HCT116 (cell line): ENCODE measurements around the gene RASSF5. TPM values are rescaled to one million over a fixed set of nuclear protein-coding genes. Genes with fewer than 3 reads are reported as not detected.

ENCODE experiments used
- ATAC-seq: fragments of 200-7000 bp; cut with Tn5 transposase; 2 replicates; pipeline ENCODE4 v1.9.1; 2020; ENCODE audit warnings: mild to moderate bottlenecking, moderate library complexity
- BruUV-seq: library from RNA; stranded (reverse); fragments of 400-500 nt; replicated peaks from 2 replicates; lab custom pipeline; 2021; lab: Mats Ljungman, UMichigan
- CTCF ChIA-PET: fragments of 300-600 bp; sonication (Branson Sonifier 250); formaldehyde crosslinking; loops from one replicate; lab custom pipeline; 2021; ENCODE audit warnings: antibody characterized with exemption; lab: Charles Lee
- POLR2A ChIA-PET: fragments of 300-600, 350-600 bp; sonication (Branson Sonifier 250); formaldehyde crosslinking; loops from one replicate; lab custom pipeline; 2021; ENCODE audit warnings: antibody characterized with exemption; lab: Charles Lee
- RAD21 ChIA-PET, 2 experiments: fragments of 300-600 bp; sonication (Branson Sonifier 250); formaldehyde crosslinking; loops; one replicate each; lab custom pipeline; 2023; ENCODE audit warnings: low total read pairs in 2 of 2; ENCODE audit not compliant: uncharacterized antibody in 2 of 2, unreplicated experiment in 2 of 2, low non-redundant PET in 1 of 2; lab: Charles Lee
- DNase-seq: peaks from one replicate; pipeline ENCODE4 v3.0.0-alpha.2; 2010; ENCODE audit warnings: low read depth, low spot score
- H2AFZ ChIP-seq: fragments of 200-600 bp; shearing (Covaris generic), sonication (generic); 2 replicates; pipeline ENCODE4 v1.6.1; 2017; ENCODE audit warnings: low read depth, mixed run types, mixed read lengths, antibody characterized with exemption, low read length; ENCODE audit not compliant: poor library complexity, severe bottlenecking
- H3K27ac ChIP-seq: 2 replicates; pipeline ENCODE4 v1.5.1; 2012; ENCODE audit warnings: low read depth, low read length
- H3K27me3 ChIP-seq: fragments of 200-600 bp; sonication (generic); 2 replicates; pipeline ENCODE4 v1.6.1; 2016; ENCODE audit warnings: mixed run types, low read length, mixed read lengths; ENCODE audit not compliant: insufficient read depth
- H3K36me3 ChIP-seq, 2 experiments: fragments of 200-500 bp in 1 of 2; fragments of 200-600 bp in 1 of 2; sonication (Bioruptor generic) in 1 of 2; sonication (generic) in 1 of 2; 2 replicates each; pipeline versions ENCODE4 v1.5.1 to v1.6.1; 2014 to 2016; ENCODE audit warnings: low read length in 2 of 2, inconsistent platforms in 1 of 2, mixed read lengths in 1 of 2, mixed run types in 1 of 2; ENCODE audit not compliant: insufficient read depth in 2 of 2, control insufficient read depth in 1 of 2
- H3K4me1 ChIP-seq, 2 experiments: fragments of 200-600 bp in 1 of 2; sonication (generic) in 1 of 2; 2 replicates each; pipeline versions ENCODE4 v1.5.1 to v1.6.1; 2012 to 2017; ENCODE audit warnings: low read length in 2 of 2, inconsistent platforms in 1 of 2, mild to moderate bottlenecking in 1 of 2, mixed read lengths in 1 of 2, mixed run types in 1 of 2, moderate library complexity in 1 of 2; ENCODE audit not compliant: insufficient read depth in 2 of 2, control insufficient read depth in 1 of 2
- H3K4me2 ChIP-seq: fragments of 200-600 bp; sonication (generic); 2 replicates; pipeline ENCODE4 v1.6.1; 2017; ENCODE audit warnings: mixed run types, low read length, mixed read lengths
- H3K4me3 ChIP-seq, 2 experiments: fragments of 200-600 bp in 1 of 2; sonication (generic) in 1 of 2; replicated peaks in 1 of 2; 2 replicates each; pipeline ENCODE4 v1.5.1; 2011 to 2016; ENCODE audit warnings: low read length in 2 of 2, control low read depth in 1 of 2, low read depth in 1 of 2, mild to moderate bottlenecking in 1 of 2, mixed read lengths in 1 of 2, mixed run types in 1 of 2
- H3K79me2 ChIP-seq: fragments of 200-600 bp; sonication (generic); 2 replicates; pipeline ENCODE4 v1.6.1; 2017; ENCODE audit warnings: mild to moderate bottlenecking, mixed run types, low read length, moderate library complexity, mixed read lengths; ENCODE audit not compliant: insufficient read depth
- H3K9ac ChIP-seq: fragments of 200-600 bp; sonication (generic); 2 replicates; pipeline ENCODE4 v1.6.1; 2016; ENCODE audit warnings: low read length, mixed read lengths
- H3K9me2 ChIP-seq: fragments of 200-600 bp; sonication (generic), shearing (Covaris generic); 2 replicates; pipeline ENCODE4 v1.6.1; 2017; ENCODE audit warnings: mixed run types, mild to moderate bottlenecking, moderate library complexity; ENCODE audit not compliant: insufficient read depth
- H3K9me3 ChIP-seq, 2 experiments: fragments of 200-500 bp in 1 of 2; fragments of 200-600 bp in 1 of 2; sonication (Bioruptor generic) in 1 of 2; sonication (generic) in 1 of 2; 2 replicates each; pipeline ENCODE4 v1.6.1; 2014 to 2017; ENCODE audit warnings: low read length in 2 of 2, mixed read lengths in 2 of 2, inconsistent platforms in 1 of 2, low read depth in 1 of 2, mild to moderate bottlenecking in 1 of 2, mixed run types in 1 of 2, moderate library complexity in 1 of 2; ENCODE audit not compliant: control insufficient read depth in 1 of 2, insufficient read depth in 1 of 2
- H4K20me1 ChIP-seq: fragments of 200-600 bp; sonication (generic), shearing (Covaris generic); 2 replicates; pipeline ENCODE4 v1.6.1; 2017; ENCODE audit warnings: mixed run types, mild to moderate bottlenecking, moderate library complexity; ENCODE audit not compliant: insufficient read depth
- ATF3 ChIP-seq: IDR thresholded peaks from 2 replicates; pipeline ENCODE4 v1.6.1; 2012
- ELF1 ChIP-seq: IDR thresholded peaks from 2 replicates; pipeline ENCODE4 v1.6.1; 2012; ENCODE audit warnings: low read depth, borderline replicate concordance
- POLR2AphosphoS5 ChIP-seq: IDR thresholded peaks from 2 replicates; pipeline ENCODE4 v1.6.1; 2011; ENCODE audit warnings: mild to moderate bottlenecking, low read depth, low read length, moderate library complexity
- RAD21 ChIP-seq: IDR thresholded peaks from 2 replicates; pipeline ENCODE4 v1.6.1; 2012; ENCODE audit warnings: low read depth, mild to moderate bottlenecking
- SIN3A ChIP-seq: IDR thresholded peaks from 2 replicates; pipeline ENCODE4 v1.6.1; 2012; ENCODE audit warnings: low read depth
- SP1 ChIP-seq: IDR thresholded peaks from 2 replicates; pipeline ENCODE4 v1.6.1; 2012; ENCODE audit warnings: low read depth
- TCF7L2 ChIP-seq: IDR thresholded peaks from 2 replicates; pipeline ENCODE4 v1.7.0; 2011; ENCODE audit warnings: borderline replicate concordance, inconsistent platforms; ENCODE audit not compliant: insufficient read depth, insufficient read length; ENCODE audit errors: extremely low read depth
- YY1 ChIP-seq: IDR thresholded peaks from 2 replicates; pipeline ENCODE4 v1.6.1; 2011; ENCODE audit warnings: low read length, low read depth, moderate library complexity, mild to moderate bottlenecking; ENCODE audit not compliant: insufficient replicate concordance; ENCODE audit errors: extremely low read depth
- ZBTB33 ChIP-seq: IDR thresholded peaks from 2 replicates; pipeline ENCODE4 v1.6.1; 2011; ENCODE audit warnings: mild to moderate bottlenecking, low read length, moderate library complexity; ENCODE audit not compliant: insufficient replicate concordance; ENCODE audit errors: extremely low read depth
- ZFX ChIP-seq: fragments of 450-650 bp; IDR thresholded peaks from 2 replicates; pipeline ENCODE4 v1.6.1; 2017
- intact Hi-C: fragments of 100-400 bp; cut with micrococcal nuclease; formaldehyde crosslinking; loops from 2 replicates; pipeline ENCODE4 v1.10.0; 2022
- total RNA-seq: library from RNA; stranded (reverse); gene quantifications from one replicate; pipeline ENCODE4 v1.2.1, GENCODE V29; 2021; ENCODE audit not compliant: unreplicated experiment

Gene RASSF5
- total RNA-seq, 1 experiment from 2014 or later, result 5.4 TPM

GRCh38 chr1:206508130-206508889, 979 bp downstream of the RASSF5 start:
- Histone ChIP-seq H4K20me1 (no peaks in the 10 kb centered on the region), H3K4me2 (peak overlapping the region; percentile 72), H3K9me2 (no peaks in the 10 kb centered on the region), H2AFZ (no peak overlapping the region), H3K9me3 (no peaks in the 10 kb centered on the region), H3K36me3 (no peaks in the 10 kb centered on the region), H3K79me2 (no peaks in the 10 kb centered on the region), H3K4me1 (peaks cover 26 to 68% of the 10 kb centered on the region in 2 experiments), H3K4me3 (peak overlapping the region; percentile 40 to 55), H3K27me3 (no peaks in the 10 kb centered on the region), H3K27ac (no peak overlapping the region; the same call in 1 of the 2 replicates), H3K9ac (peak overlapping the region; percentile 56)
- ATAC-seq (no peak), DNase-seq (no peak)
- POLR2A ChIA-PET, result no interaction called here
- BruUV-seq, result no TSS peak
- RAD21 ChIA-PET, result no interaction called here
- CTCF ChIA-PET, result no interaction called here
- no peak for TF ChIP-seq RAD21
- TF ChIP-seq ZBTB33, result no peak
- no peak for TF ChIP-seq ATF3
- TF ChIP-seq POLR2AphosphoS5, result no peak
- TF ChIP-seq ZFX, result no peak
- TF ChIP-seq SP1, result no peak
- TF ChIP-seq ELF1, result no peak
- TF ChIP-seq SIN3A, result no peak
- TF ChIP-seq YY1, result no peak
- no peak for TF ChIP-seq TCF7L2
- TF ChIP-seq, all 23 proteins: peak for 0
- intact Hi-C loops, result no loop called here
